Nucleus accumbens (tissue), 56 donors: Measurements from ENCODE around the gene ASF1B.

Source experiments
- DNase-seq, 56 donors: peaks; one replicate each; lab custom pipeline; 2025; lab: John Stamatoyannopoulos, UW

Gene ASF1B

GRCh38 chr19:14112051-14112808 is 24.2 kb downstream of the ASF1B start:
- no peak for DNase-seq

- DNase-seq, result no peak
These were observed 24.9 kb downstream of the ASF1B start for GRCh38 chr19:14111486-14111885.

GRCh38 chr19:14110650-14111049 is 25.7 kb downstream of the ASF1B start:
- no peak for DNase-seq

GRCh38 chr19:14107581-14108461 is 28.6 kb downstream of the ASF1B start:
- no peak for DNase-seq

- no peak for DNase-seq
These were observed 29.5 kb downstream of the ASF1B start for GRCh38 chr19:14106840-14107239.

- DNase-seq, result no peak
These were observed 30.7 kb downstream of the ASF1B start for GRCh38 chr19:14105680-14106079.

GRCh38 chr19:14103310-14103709 is 33.1 kb downstream of the ASF1B start:
- DNase-seq, result no peak

- DNase-seq, result no peak
These were observed 33.6 kb downstream of the ASF1B start for GRCh38 chr19:14102756-14103155.

GRCh38 chr19:14102102-14102696 is 34.2 kb downstream of the ASF1B start:
- no peak for DNase-seq

GRCh38 chr19:14101003-14101545 is 35.3 kb downstream of the ASF1B start:
- DNase-seq, result no peak

- DNase-seq, result no peak
These were observed 38.7 kb downstream of the ASF1B start for GRCh38 chr19:14097532-14098151.

GRCh38 chr19:14096272-14096992 is 40.0 kb downstream of the ASF1B start:
- no peak for DNase-seq

- DNase-seq, result no peak
These were observed 41.5 kb downstream of the ASF1B start for GRCh38 chr19:14094854-14095253.

GRCh38 chr19:14093117-14093823 is 43.1 kb downstream of the ASF1B start:
- no peak for DNase-seq

GRCh38 chr19:14091813-14092462 is 44.5 kb downstream of the ASF1B start:
- DNase-seq, result peak in 2 of 56 donors; percentile 48 to 54

- DNase-seq, result peak in 41 of 56 donors; percentile 51 to 90 (median 79)
These were observed 45.1 kb downstream of the ASF1B start for GRCh38 chr19:14091081-14091812.

GRCh38 chr19:14090509-14091080 is 45.8 kb downstream of the ASF1B start, which contains the start of gene SAMD1:
Gene SAMD1, minus strand, starts transcription at chr19:14090751.
- peak in 54 of 56 donors; percentile 34 to 91 (median 80) for DNase-seq
